ENCODE measurements around the gene TTC5.

- TF ChIP-seq, protein P1, sequence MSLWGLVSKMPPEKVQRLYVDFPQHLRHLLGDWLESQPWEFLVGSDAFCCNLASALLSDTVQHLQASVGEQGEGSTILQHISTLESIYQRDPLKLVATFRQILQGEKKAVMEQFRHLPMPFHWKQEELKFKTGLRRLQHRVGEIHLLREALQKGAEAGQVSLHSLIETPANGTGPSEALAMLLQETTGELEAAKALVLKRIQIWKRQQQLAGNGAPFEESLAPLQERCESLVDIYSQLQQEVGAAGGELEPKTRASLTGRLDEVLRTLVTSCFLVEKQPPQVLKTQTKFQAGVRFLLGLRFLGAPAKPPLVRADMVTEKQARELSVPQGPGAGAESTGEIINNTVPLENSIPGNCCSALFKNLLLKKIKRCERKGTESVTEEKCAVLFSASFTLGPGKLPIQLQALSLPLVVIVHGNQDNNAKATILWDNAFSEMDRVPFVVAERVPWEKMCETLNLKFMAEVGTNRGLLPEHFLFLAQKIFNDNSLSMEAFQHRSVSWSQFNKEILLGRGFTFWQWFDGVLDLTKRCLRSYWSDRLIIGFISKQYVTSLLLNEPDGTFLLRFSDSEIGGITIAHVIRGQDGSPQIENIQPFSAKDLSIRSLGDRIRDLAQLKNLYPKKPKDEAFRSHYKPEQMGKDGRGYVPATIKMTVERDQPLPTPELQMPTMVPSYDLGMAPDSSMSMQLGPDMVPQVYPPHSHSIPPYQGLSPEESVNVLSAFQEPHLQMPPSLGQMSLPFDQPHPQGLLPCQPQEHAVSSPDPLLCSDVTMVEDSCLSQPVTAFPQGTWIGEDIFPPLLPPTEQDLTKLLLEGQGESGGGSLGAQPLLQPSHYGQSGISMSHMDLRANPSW (CRISPR knock-in tag; conservative IDR thresholded peaks at IDR 0.05; ENCODE audit: low read depth), result no peak
- TF ChIP-seq, protein P2, sequence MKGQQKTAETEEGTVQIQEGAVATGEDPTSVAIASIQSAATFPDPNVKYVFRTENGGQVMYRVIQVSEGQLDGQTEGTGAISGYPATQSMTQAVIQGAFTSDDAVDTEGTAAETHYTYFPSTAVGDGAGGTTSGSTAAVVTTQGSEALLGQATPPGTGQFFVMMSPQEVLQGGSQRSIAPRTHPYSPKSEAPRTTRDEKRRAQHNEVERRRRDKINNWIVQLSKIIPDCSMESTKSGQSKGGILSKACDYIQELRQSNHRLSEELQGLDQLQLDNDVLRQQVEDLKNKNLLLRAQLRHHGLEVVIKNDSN (CRISPR knock-in tag; IDR thresholded peaks at IDR 0.05), result no peak
- TF ChIP-seq MXD4 (CRISPR knock-in tag; IDR thresholded peaks at IDR 0.05; ENCODE audit: borderline replicate concordance) (no peak), ZNF219 (CRISPR knock-in tag; IDR thresholded peaks at IDR 0.05; ENCODE audit: borderline replicate concordance) (no peak), CREB1 (CRISPR knock-in tag; IDR thresholded peaks at IDR 0.05) (no peak), ATF3 (CRISPR knock-in tag; conservative IDR thresholded peaks at IDR 0.05) (no peak), NR2C2 (CRISPR knock-in tag; IDR thresholded peaks at IDR 0.05) (no peak), MAX (CRISPR knock-in tag; IDR thresholded peaks at IDR 0.05) (no peak)
- TF ChIP-seq, protein P3, sequence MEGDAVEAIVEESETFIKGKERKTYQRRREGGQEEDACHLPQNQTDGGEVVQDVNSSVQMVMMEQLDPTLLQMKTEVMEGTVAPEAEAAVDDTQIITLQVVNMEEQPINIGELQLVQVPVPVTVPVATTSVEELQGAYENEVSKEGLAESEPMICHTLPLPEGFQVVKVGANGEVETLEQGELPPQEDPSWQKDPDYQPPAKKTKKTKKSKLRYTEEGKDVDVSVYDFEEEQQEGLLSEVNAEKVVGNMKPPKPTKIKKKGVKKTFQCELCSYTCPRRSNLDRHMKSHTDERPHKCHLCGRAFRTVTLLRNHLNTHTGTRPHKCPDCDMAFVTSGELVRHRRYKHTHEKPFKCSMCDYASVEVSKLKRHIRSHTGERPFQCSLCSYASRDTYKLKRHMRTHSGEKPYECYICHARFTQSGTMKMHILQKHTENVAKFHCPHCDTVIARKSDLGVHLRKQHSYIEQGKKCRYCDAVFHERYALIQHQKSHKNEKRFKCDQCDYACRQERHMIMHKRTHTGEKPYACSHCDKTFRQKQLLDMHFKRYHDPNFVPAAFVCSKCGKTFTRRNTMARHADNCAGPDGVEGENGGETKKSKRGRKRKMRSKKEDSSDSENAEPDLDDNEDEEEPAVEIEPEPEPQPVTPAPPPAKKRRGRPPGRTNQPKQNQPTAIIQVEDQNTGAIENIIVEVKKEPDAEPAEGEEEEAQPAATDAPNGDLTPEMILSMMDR (IDR thresholded peaks at IDR 0.05), result no peak
- TF ChIP-seq, protein P4, sequence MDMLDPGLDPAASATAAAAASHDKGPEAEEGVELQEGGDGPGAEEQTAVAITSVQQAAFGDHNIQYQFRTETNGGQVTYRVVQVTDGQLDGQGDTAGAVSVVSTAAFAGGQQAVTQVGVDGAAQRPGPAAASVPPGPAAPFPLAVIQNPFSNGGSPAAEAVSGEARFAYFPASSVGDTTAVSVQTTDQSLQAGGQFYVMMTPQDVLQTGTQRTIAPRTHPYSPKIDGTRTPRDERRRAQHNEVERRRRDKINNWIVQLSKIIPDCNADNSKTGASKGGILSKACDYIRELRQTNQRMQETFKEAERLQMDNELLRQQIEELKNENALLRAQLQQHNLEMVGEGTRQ (CRISPR knock-in tag; IDR thresholded peaks at IDR 0.05), result no peak
- TF ChIP-seq, protein P5, sequence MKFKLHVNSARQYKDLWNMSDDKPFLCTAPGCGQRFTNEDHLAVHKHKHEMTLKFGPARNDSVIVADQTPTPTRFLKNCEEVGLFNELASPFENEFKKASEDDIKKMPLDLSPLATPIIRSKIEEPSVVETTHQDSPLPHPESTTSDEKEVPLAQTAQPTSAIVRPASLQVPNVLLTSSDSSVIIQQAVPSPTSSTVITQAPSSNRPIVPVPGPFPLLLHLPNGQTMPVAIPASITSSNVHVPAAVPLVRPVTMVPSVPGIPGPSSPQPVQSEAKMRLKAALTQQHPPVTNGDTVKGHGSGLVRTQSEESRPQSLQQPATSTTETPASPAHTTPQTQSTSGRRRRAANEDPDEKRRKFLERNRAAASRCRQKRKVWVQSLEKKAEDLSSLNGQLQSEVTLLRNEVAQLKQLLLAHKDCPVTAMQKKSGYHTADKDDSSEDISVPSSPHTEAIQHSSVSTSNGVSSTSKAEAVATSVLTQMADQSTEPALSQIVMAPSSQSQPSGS (CRISPR knock-in tag; IDR thresholded peaks at IDR 0.05; ENCODE audit: borderline replicate concordance, low read depth), result no peak
- TF ChIP-seq, protein P6, sequence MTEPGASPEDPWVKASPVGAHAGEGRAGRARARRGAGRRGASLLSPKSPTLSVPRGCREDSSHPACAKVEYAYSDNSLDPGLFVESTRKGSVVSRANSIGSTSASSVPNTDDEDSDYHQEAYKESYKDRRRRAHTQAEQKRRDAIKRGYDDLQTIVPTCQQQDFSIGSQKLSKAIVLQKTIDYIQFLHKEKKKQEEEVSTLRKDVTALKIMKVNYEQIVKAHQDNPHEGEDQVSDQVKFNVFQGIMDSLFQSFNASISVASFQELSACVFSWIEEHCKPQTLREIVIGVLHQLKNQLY (CRISPR knock-in tag; IDR thresholded peaks at IDR 0.05), result no peak
Observed at GRCh38 chr14:20343862-20344220, 38.1 kb upstream of the TTC5 start.

Data from WTC11 (cell line).